Esophagus muscularis mucosa (tissue), 4 donors: Measurements from ENCODE around the gene MYO10. TPM values are rescaled to one million over a fixed set of nuclear protein-coding genes. Genes with fewer than 3 reads are reported as not detected.

Source experiments
- DNase-seq: peaks from one replicate; pipeline ENCODE4 v3.0.0-alpha.2; 2017; ENCODE audit errors: extremely low spot score
- H3K27ac ChIP-seq, 4 donors: fragments of 200-600 bp; sonication (generic); replicated peaks in 1 of 4; 1 replicate in 3 of 4; 2 replicates in 1 of 4; pipeline ENCODE4 v1.5.1; 2016 to 2019; ENCODE audit warnings: mild to moderate bottlenecking in 1 of 4
- H3K27me3 ChIP-seq, 4 donors: fragments of 200-600 bp; sonication (generic); one replicate each; pipeline versions ENCODE4 v1.5.1 to v1.6.0; 2016 to 2019
- H3K36me3 ChIP-seq, 4 donors: fragments of 200-600 bp; sonication (generic); one replicate each; pipeline ENCODE4 v1.5.1; 2016 to 2019
- H3K4me1 ChIP-seq, 4 donors: fragments of 200-600 bp; sonication (generic); one replicate each; pipeline ENCODE4 v1.5.1; 2016 to 2019
- H3K4me3 ChIP-seq, 4 donors: fragments of 200-600 bp; sonication (generic); 1 replicate in 2 of 4; 2 replicates in 2 of 4; pipeline ENCODE4 v1.5.1; 2016 to 2019; ENCODE audit warnings: mild to moderate bottlenecking in 4 of 4, moderate library complexity in 1 of 4
- H3K9me3 ChIP-seq, 4 donors: fragments of 200-600 bp; sonication (generic); 1 replicate in 3 of 4; 2 replicates in 1 of 4; pipeline ENCODE4 v1.5.1; 2016 to 2019
- CTCF ChIP-seq, 3 experiments: fragments of 200-600 bp in 2 of 3; fragments of 450-650 bp in 1 of 3; sonication (generic) in 2 of 3; IDR thresholded peaks; one replicate each; pipeline ENCODE4 v1.5.1; 2017 to 2019; ENCODE audit warnings: antibody characterized with exemption in 3 of 3, mild to moderate bottlenecking in 2 of 3, moderate library complexity in 1 of 3
- EP300 ChIP-seq: sonication (generic); formaldehyde crosslinking; IDR thresholded peaks from one replicate; pipeline ENCODE4 v1.6.1; 2017; ENCODE audit warnings: antibody characterized with exemption
- POLR2A ChIP-seq: fragments of 450-650 bp; IDR thresholded peaks from one replicate; pipeline ENCODE4 v1.6.1; 2017; ENCODE audit warnings: antibody characterized with exemption, moderate library complexity, mild to moderate bottlenecking, low read depth
- POLR2AphosphoS5 ChIP-seq, 2 donors: sonication (generic); formaldehyde crosslinking; IDR thresholded peaks; one replicate each; pipeline ENCODE4 v1.6.1; 2017; ENCODE audit warnings: antibody characterized with exemption in 2 of 2
- WGBS: methylation state at CpG from one replicate; pipeline ENCODE4 v1.1.5; 2018; 5-methylcytosine and 5-hydroxymethylcytosine counted together
- intact Hi-C: fragments of 100-400 bp; cut with DNase I; formaldehyde crosslinking; loops from one replicate; pipeline ENCODE4 v1.15.1; 2023
- total RNA-seq, 4 donors: library from RNA; depleted of rRNA; stranded (reverse); fragments of >200 nt; gene quantifications; one replicate each; pipeline versions ENCODE4 v1.1.0 to v1.2.1, GENCODE V29; 2016

MYO10 gene
- total RNA-seq, 4 donors from 2014 or later = 7.1 to 9.3 (median 7.8) TPM

- WGBS = 3% methylated on average over 46 of the region's 85 CpGs
- Histone ChIP-seq H3K27ac (peak overlapping the region; percentile 45 to 71 (median 64)), H3K9me3 (no peaks in the 10 kb centered on the region), H3K27me3 (peaks cover 0 to 70% (median 20%) of the 10 kb centered on the region in 4 donors), H3K36me3 (no peaks in the 10 kb centered on the region), H3K4me1 (peaks cover 9 to 30% (median 29%) of the 10 kb centered on the region in 4 donors), H3K4me3 (peak overlapping the region; percentile 62 to 73 (median 68))
- DNase-seq = no peak
- TF ChIP-seq POLR2A = no peak
- TF ChIP-seq POLR2AphosphoS5 (IDR thresholded peaks at IDR 0.05) = no peak
- no peak for TF ChIP-seq EP300
- no peak for TF ChIP-seq CTCF (IDR thresholded peaks at IDR 0.05)
- intact Hi-C loops = loop anchor here (10.0 kb wide), 1 partner anchor 249 kb away; no protein-coding TSS in a partner anchor
Measured at GRCh38 chr5:16935231-16936149, 598 bp downstream of the MYO10 start.

GRCh38 chr5:16934677-16935153 is 1.4 kb downstream of the MYO10 start:
- WGBS = 2% methylated on average over 6 of the region's 6 CpGs

GRCh38 chr5:16934123-16934522 is 2.0 kb downstream of the MYO10 start:
- Histone ChIP-seq H3K4me3 (peak overlapping the region; percentile 62 to 73 (median 68)), H3K4me1 (peaks cover 9 to 30% (median 29%) of the 10 kb centered on the region in 4 donors), H3K36me3 (no peaks in the 10 kb centered on the region), H3K27me3 (peaks cover 0 to 83% (median 20%) of the 10 kb centered on the region in 4 donors), H3K9me3 (no peaks in the 10 kb centered on the region), H3K27ac (no peak overlapping the region)
- 13% methylated on average over 11 of the region's 11 CpGs for WGBS
- intact Hi-C loops = loop anchor here (5.0 to 10.0 kb wide), 2 partner anchors 198 to 251 kb away; no protein-coding TSS in a partner anchor
- peak; percentile 45 to 62 (median 49) for TF ChIP-seq CTCF (IDR thresholded peaks at IDR 0.05)
- TF ChIP-seq EP300 = no peak
- DNase-seq = no peak

More at GRCh38 chr5:16934677-16935153, 1.4 kb downstream of the MYO10 start:
- H3K4me1 ChIP-seq = peaks cover 9 to 30% (median 29%) of the 10 kb centered on the region in 4 donors
- H3K9me3 ChIP-seq = no peaks in the 10 kb centered on the region
- intact Hi-C loops = loop anchor here (5.0 to 10.0 kb wide), 2 partner anchors 198 to 250 kb away; no protein-coding TSS in a partner anchor
- no peaks in the 10 kb centered on the region for H3K36me3 ChIP-seq
- peak overlapping the region; percentile 62 to 73 (median 68) for H3K4me3 ChIP-seq
- no peak for DNase-seq
- TF ChIP-seq CTCF (IDR thresholded peaks at IDR 0.05) = no peak
- no peak for TF ChIP-seq POLR2AphosphoS5 (IDR thresholded peaks at IDR 0.05)
- TF ChIP-seq POLR2A = no peak
- TF ChIP-seq EP300 = no peak
- H3K27ac ChIP-seq = no peak overlapping the region
- peaks cover 0 to 77% (median 20%) of the 10 kb centered on the region in 4 donors for H3K27me3 ChIP-seq

GRCh38 chr5:16933337-16933736 is 2.8 kb downstream of the MYO10 start:
- Histone ChIP-seq H3K27me3 (peaks cover 0 to 84% (median 20%) of the 10 kb centered on the region in 4 donors), H3K36me3 (no peaks in the 10 kb centered on the region)
- intact Hi-C loops = loop anchor here (5.0 to 10.0 kb wide), 2 partner anchors 199 to 251 kb away; no protein-coding TSS in a partner anchor

More at GRCh38 chr5:16933337-16933736, 2.8 kb downstream of the MYO10 start:
- no peak for TF ChIP-seq POLR2A
- no peak for TF ChIP-seq EP300
- TF ChIP-seq POLR2AphosphoS5 (IDR thresholded peaks at IDR 0.05) = no peak
- TF ChIP-seq CTCF (IDR thresholded peaks at IDR 0.05) = no peak
- H3K9me3 ChIP-seq = no peaks in the 10 kb centered on the region
- WGBS = 86% methylated on average over 2 of the region's 2 CpGs
- H3K4me1 ChIP-seq = peaks cover 9 to 30% (median 29%) of the 10 kb centered on the region in 4 donors
- no peak for DNase-seq
- H3K4me3 ChIP-seq = no peak overlapping the region
- H3K27ac ChIP-seq = no peak overlapping the region
